Endothelial cell of umbilical vein (primary cell): ENCODE measurements around the gene EML6.

ENCODE experiments used
- EZH2 ChIP-seq: IDR thresholded peaks from 2 replicates; pipeline ENCODE4 v1.6.1; 2012; ENCODE audit warnings: borderline replicate concordance, low read depth, mild to moderate bottlenecking, moderate library complexity, low read length, inconsistent platforms; ENCODE audit not compliant: severe bottlenecking
- POLR2AphosphoS5 ChIP-seq: IDR thresholded peaks from 2 replicates; pipeline ENCODE4 v1.6.1; 2012; ENCODE audit warnings: low read depth, mild to moderate bottlenecking, control low read depth, low read length, moderate library complexity; ENCODE audit not compliant: insufficient read depth
- TF ChIP-seq, protein P1 (sequence below), 2 donors: IDR thresholded peaks; 1 replicate in 1 of 2; 2 replicates in 1 of 2; pipeline ENCODE4 v1.5.1; 2011; ENCODE audit warnings: low read length in 2 of 2, mild to moderate bottlenecking in 2 of 2, moderate library complexity in 2 of 2, control low read depth in 1 of 2, inconsistent platforms in 1 of 2, low read depth in 1 of 2; ENCODE audit not compliant: insufficient read depth in 1 of 2; ENCODE audit errors: extremely low read depth in 1 of 2
- TF ChIP-seq, protein P2 (sequence below): IDR thresholded peaks from 2 replicates; pipeline ENCODE4 v1.6.1; 2011; ENCODE audit not compliant: insufficient read depth, insufficient read length

DNA sequence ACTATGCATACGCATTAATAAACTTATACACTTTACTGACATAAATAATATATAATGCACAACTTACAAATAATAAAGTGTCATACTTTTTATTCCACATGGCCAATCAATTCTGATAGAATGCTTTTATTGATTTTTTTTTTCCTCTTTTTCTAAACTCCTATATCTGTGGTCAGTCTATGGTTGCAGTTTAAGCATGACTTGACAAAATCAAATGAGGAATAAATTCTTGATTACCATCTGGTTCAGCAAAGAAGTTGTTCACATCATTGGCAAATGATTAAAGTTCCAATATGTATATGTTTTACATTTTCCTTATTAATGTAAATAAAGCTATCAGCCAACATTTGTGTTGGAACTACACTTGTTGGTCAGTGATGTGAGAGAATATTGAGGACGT, 83.5 kb downstream of the EML6 start:
- TF ChIP-seq, protein P1, sequence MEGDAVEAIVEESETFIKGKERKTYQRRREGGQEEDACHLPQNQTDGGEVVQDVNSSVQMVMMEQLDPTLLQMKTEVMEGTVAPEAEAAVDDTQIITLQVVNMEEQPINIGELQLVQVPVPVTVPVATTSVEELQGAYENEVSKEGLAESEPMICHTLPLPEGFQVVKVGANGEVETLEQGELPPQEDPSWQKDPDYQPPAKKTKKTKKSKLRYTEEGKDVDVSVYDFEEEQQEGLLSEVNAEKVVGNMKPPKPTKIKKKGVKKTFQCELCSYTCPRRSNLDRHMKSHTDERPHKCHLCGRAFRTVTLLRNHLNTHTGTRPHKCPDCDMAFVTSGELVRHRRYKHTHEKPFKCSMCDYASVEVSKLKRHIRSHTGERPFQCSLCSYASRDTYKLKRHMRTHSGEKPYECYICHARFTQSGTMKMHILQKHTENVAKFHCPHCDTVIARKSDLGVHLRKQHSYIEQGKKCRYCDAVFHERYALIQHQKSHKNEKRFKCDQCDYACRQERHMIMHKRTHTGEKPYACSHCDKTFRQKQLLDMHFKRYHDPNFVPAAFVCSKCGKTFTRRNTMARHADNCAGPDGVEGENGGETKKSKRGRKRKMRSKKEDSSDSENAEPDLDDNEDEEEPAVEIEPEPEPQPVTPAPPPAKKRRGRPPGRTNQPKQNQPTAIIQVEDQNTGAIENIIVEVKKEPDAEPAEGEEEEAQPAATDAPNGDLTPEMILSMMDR (IDR thresholded peaks at IDR 0.05; ENCODE audit: extremely low read depth in 1 of 2, insufficient read depth in 1 of 2, low read depth in 1 of 2, low read length in 2 of 2), result no peak
- no peak for TF ChIP-seq EZH2
- TF ChIP-seq, protein P2, sequence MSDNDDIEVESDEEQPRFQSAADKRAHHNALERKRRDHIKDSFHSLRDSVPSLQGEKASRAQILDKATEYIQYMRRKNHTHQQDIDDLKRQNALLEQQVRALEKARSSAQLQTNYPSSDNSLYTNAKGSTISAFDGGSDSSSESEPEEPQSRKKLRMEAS, result no peak
- TF ChIP-seq POLR2AphosphoS5, result no peak
